NCI-H345 (cell line): ENCODE measurements around the gene ATP6V0E1.

ENCODE experiments used
- DNase-seq: peaks from one replicate; lab custom pipeline; 2025; lab: John Stamatoyannopoulos, UW

Gene ATP6V0E1

GRCh38 chr5:172983542-172984243 lies at the start of gene ATP6V0E1:
Gene ATP6V0E1, plus strand, starts transcription at chr5:172983771. Its CDS starts 90 bp downstream, at chr5:172983861.
- peak; percentile 95 for DNase-seq

- no peak for DNase-seq
Measured at GRCh38 chr5:172935096-172935495, 48.5 kb upstream of the ATP6V0E1 start.

GRCh38 chr5:172936401-172936800 lies 47.2 kb upstream of the ATP6V0E1 start:
- no peak for DNase-seq

- DNase-seq = peak; percentile 34
Measured at GRCh38 chr5:172939071-172939470, 44.5 kb upstream of the ATP6V0E1 start.

GRCh38 chr5:172939611-172940267 lies 43.8 kb upstream of the ATP6V0E1 start:
- DNase-seq = peak; percentile 84

GRCh38 chr5:172940268-172941066 lies 43.1 kb upstream of the ATP6V0E1 start:
- DNase-seq = peak; percentile 8

GRCh38 chr5:172941067-172941516 lies 42.5 kb upstream of the ATP6V0E1 start:
- DNase-seq = peak; percentile 45

- no peak for DNase-seq
Measured at GRCh38 chr5:172942556-172942955, 41.0 kb upstream of the ATP6V0E1 start.

- no peak for DNase-seq
Measured at GRCh38 chr5:172943283-172943841, 40.2 kb upstream of the ATP6V0E1 start.

- no peak for DNase-seq
Measured at GRCh38 chr5:172943906-172944305, 39.7 kb upstream of the ATP6V0E1 start.

GRCh38 chr5:172944741-172945140 lies 38.8 kb upstream of the ATP6V0E1 start:
- DNase-seq = no peak

GRCh38 chr5:172945151-172945550 lies 38.4 kb upstream of the ATP6V0E1 start:
- no peak for DNase-seq

GRCh38 chr5:172946146-172946545 lies 37.4 kb upstream of the ATP6V0E1 start:
- no peak for DNase-seq

- no peak for DNase-seq
Measured at GRCh38 chr5:172949426-172949825, 34.1 kb upstream of the ATP6V0E1 start.

GRCh38 chr5:172950176-172950965 lies 33.2 kb upstream of the ATP6V0E1 start:
- DNase-seq = no peak

GRCh38 chr5:172951371-172952033 lies 32.1 kb upstream of the ATP6V0E1 start:
- DNase-seq = no peak

- no peak for DNase-seq
Measured at GRCh38 chr5:172952034-172952511, 31.5 kb upstream of the ATP6V0E1 start.

GRCh38 chr5:172953776-172954675 lies 29.5 kb upstream of the ATP6V0E1 start:
- DNase-seq = no peak

- no peak for DNase-seq
Measured at GRCh38 chr5:172954751-172955159, 28.8 kb upstream of the ATP6V0E1 start.

GRCh38 chr5:172956228-172956627 lies 27.3 kb upstream of the ATP6V0E1 start:
- DNase-seq = no peak
